DND-41 (cell line): ENCODE results near the gene MCM7.
A peak's percentile ranks its signal among the peaks of the same experiment; 100 is the strongest.

Experiments
- ATAC-seq: fragments of 200-7000 bp; cut with Tn5 transposase; 3 replicates; pipeline ENCODE4 v1.9.1; 2021; ENCODE audit warnings: low read depth; ENCODE audit not compliant: insufficient read depth
- DNase-seq: peaks from one replicate; pipeline ENCODE4 v3.0.0-alpha.2; 2020
- H2AFZ ChIP-seq: 2 replicates; pipeline ENCODE4 v1.6.0; 2012; ENCODE audit warnings: low read depth, low read length
- H3K27ac ChIP-seq: 2 replicates; pipeline ENCODE4 v1.5.1; 2012; ENCODE audit warnings: low read length, inconsistent platforms
- H3K27me3 ChIP-seq: fragments of 200-600 bp; sonication (generic); 2 replicates; pipeline ENCODE4 v1.6.0; 2012; ENCODE audit warnings: low read length, mild to moderate bottlenecking, inconsistent platforms; ENCODE audit not compliant: insufficient read depth, poor library complexity
- H3K36me3 ChIP-seq: 2 replicates; pipeline ENCODE4 v1.5.1; 2012; ENCODE audit warnings: low read length, inconsistent platforms; ENCODE audit not compliant: insufficient read depth
- H3K4me1 ChIP-seq: 2 replicates; pipeline ENCODE4 v1.5.1; 2012; ENCODE audit warnings: mild to moderate bottlenecking, low read length; ENCODE audit not compliant: insufficient read depth
- H3K4me2 ChIP-seq: 2 replicates; pipeline ENCODE4 v1.6.0; 2012; ENCODE audit warnings: mild to moderate bottlenecking, moderate library complexity, low read length, inconsistent platforms; ENCODE audit not compliant: insufficient read depth
- H3K4me3 ChIP-seq, 2 experiments: fragments of 200-600 bp in 1 of 2; shearing (Covaris generic) in 1 of 2; 2 replicates each; pipeline ENCODE4 v1.5.1; 2012 to 2016; ENCODE audit warnings: inconsistent platforms in 2 of 2, low read length in 2 of 2, mild to moderate bottlenecking in 2 of 2, low read depth in 1 of 2, moderate library complexity in 1 of 2
- H3K79me2 ChIP-seq: 2 replicates; pipeline ENCODE4 v1.6.0; 2012; ENCODE audit warnings: low read length, inconsistent platforms; ENCODE audit not compliant: insufficient read depth
- H3K9ac ChIP-seq: 2 replicates; pipeline ENCODE4 v1.6.0; 2012; ENCODE audit warnings: low read depth, mild to moderate bottlenecking, inconsistent platforms, low read length, moderate library complexity
- H3K9me3 ChIP-seq: 2 replicates; pipeline ENCODE4 v1.5.1; 2012; ENCODE audit warnings: low read length, moderate library complexity, mild to moderate bottlenecking, inconsistent platforms; ENCODE audit not compliant: insufficient read depth, severe bottlenecking
- H4K20me1 ChIP-seq: 2 replicates; pipeline ENCODE4 v1.6.0; 2012; ENCODE audit warnings: low read length; ENCODE audit not compliant: insufficient read depth
- CTCF ChIP-seq: IDR thresholded peaks from 2 replicates; pipeline ENCODE4 v1.5.1; 2012; ENCODE audit warnings: borderline replicate concordance, low read length, moderate library complexity, mild to moderate bottlenecking; ENCODE audit not compliant: poor library complexity, severe bottlenecking; ENCODE audit errors: extremely low read depth
- EZH2 ChIP-seq: IDR thresholded peaks from 3 replicates; pipeline ENCODE4 v1.6.1; 2012; ENCODE audit warnings: borderline replicate concordance, low read depth, mild to moderate bottlenecking, moderate library complexity, low read length, inconsistent platforms; ENCODE audit not compliant: severe bottlenecking

Gene MCM7

DNA sequence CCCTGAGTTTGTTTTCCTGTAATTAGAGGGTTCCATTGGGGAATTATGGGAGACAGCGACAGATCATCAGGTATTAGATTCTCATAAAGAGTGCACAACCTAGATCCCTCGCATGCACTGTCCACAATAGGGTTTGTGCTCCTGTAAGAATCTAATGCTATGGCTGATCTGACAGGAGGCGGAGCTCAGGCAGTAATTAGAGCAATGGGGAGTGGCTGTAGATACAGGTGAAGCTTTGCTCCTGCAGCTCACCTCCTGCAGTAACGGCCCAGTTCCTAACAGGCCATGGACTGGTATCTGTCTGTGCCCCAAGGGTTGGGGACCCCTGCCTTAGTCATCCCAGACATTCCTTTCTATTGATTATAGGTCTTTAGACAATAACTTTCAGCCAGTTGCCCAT lies 52.5 kb downstream of the MCM7 start:
- H2AFZ ChIP-seq = peak overlapping the region; percentile 94
- no peak for TF ChIP-seq CTCF
- no peak for TF ChIP-seq EZH2

DNA sequence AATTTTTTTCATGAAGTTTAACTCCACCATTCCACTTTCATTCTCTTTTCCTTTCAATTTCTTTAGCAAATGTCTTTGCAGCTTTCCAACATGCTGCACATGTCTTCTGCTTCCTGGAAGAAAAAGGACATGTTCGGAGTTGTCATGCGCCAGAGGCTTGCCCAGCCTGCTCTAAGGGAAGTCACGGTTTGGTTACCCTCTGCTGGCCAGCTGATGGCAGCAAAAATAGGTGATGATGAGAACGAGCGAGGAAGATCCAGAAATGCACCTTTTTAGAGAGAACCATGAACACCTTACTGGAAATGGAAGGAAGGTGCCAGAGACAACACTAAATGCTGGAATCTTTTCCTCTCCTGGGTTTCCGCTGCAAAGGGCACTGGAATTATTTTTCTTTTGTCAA lies 56.5 kb downstream of the MCM7 start:
- Histone ChIP-seq H3K27me3 (no peaks in the 10 kb centered on the region), H3K9ac (no peak overlapping the region), H3K4me2 (no peak overlapping the region), H4K20me1 (no peaks in the 10 kb centered on the region), H3K79me2 (peaks cover under 1% of the 10 kb centered on the region; the same call in 1 of the 2 replicates), H3K27ac (no peak overlapping the region), H3K4me1 (peaks cover 8% of the 10 kb centered on the region), H3K4me3 (no peak overlapping the region), H2AFZ (no peak overlapping the region), H3K9me3 (no peaks in the 10 kb centered on the region), H3K36me3 (no peaks in the 10 kb centered on the region)
- DNase-seq (no peak), ATAC-seq (no peak)
- no peak for TF ChIP-seq EZH2
- peak; percentile 8 for TF ChIP-seq CTCF

More for the DNA sequence above, 52.5 kb downstream of the MCM7 start:
- H3K27me3 ChIP-seq = no peaks in the 10 kb centered on the region
- H3K4me1 ChIP-seq = peaks cover 20% of the 10 kb centered on the region
- ATAC-seq (no peak), DNase-seq (no peak)
- H3K9ac ChIP-seq = no peak overlapping the region
- H3K4me2 ChIP-seq = no peak overlapping the region
- no peaks in the 10 kb centered on the region for H3K9me3 ChIP-seq
- H3K79me2 ChIP-seq = peaks cover 12% of the 10 kb centered on the region
- no peak overlapping the region for H3K4me3 ChIP-seq
- no peaks in the 10 kb centered on the region for H4K20me1 ChIP-seq
- no peak overlapping the region for H3K27ac ChIP-seq
- H3K36me3 ChIP-seq = no peaks in the 10 kb centered on the region; the same call in 1 of the 2 replicates
